ENCODE results near the gene NDUFS1.

DNA sequence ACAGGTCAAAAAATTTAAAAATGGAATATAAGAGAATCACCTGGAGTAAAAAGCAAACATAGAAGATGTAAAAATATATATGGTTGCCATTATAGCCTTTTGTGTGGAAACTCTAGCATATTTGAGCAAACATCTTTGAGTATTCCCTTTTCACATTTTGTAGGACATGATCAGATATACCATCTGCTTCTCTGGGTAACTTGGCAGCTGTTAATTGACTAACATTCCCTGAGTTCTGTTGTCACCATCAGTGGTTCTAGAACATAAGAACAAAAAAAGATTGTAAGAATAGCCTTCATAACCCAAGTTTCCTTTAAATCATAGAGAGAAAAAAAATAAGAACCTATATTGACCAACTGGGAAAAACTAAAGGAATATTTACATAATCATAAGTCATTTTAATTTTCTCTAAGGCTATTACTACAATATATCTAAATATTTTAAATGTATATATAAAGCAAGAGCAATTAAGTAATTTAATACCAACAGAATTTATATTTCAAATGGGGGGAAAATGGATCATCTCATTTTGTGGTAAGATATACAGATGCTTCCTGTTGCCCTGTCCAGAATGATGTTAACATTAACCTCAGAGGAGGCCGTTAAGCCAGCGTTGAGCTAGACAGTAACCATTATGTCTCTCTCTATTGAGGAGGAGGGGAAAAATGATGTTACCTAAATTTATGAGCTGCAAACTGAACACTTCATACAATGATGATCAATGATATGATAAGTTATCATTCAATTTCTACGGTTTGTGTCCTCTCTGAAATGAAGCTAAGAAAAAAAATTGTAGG, 63.5 kb downstream of the NDUFS1 start:
- TF ChIP-seq CTCF (conservative IDR thresholded peaks at IDR 0.05; ENCODE audit: low read length) = no peak
- no peak for TF ChIP-seq EZH2phosphoT487 (IDR thresholded peaks at IDR 0.05; ENCODE audit: borderline replicate concordance, low read depth, low read length)
